ENCODE data around the gene BUB1B.
"Not testable (repeated sequence)": the region's sequence is repeated elsewhere in the genome, so short reads cannot be mapped to it uniquely, and the experiment has no call there.

BUB1B gene

GRCh38 chr15:40160689-40161688, at the start of gene BUB1B:
Gene BUB1B (plus strand): TSS chr15:40161069. CDS start chr15:40161221, 152 bp downstream.
- DNase-seq = peak; percentile 88

- no peak for DNase-seq
These were observed 49.0 kb upstream of the BUB1B start for GRCh38 chr15:40111888-40112287.

GRCh38 chr15:40112789-40113188, 48.1 kb upstream of the BUB1B start:
- DNase-seq = no peak

GRCh38 chr15:40114218-40114617, 46.7 kb upstream of the BUB1B start:
- no peak for DNase-seq

- not testable (repeated sequence) for DNase-seq
These were observed 45.8 kb upstream of the BUB1B start for GRCh38 chr15:40115106-40115505.

GRCh38 chr15:40115670-40116093, 45.2 kb upstream of the BUB1B start:
- peak; percentile 9 for DNase-seq

GRCh38 chr15:40118473-40118872, 42.4 kb upstream of the BUB1B start:
- no peak for DNase-seq

GRCh38 chr15:40121911-40122638, 38.8 kb upstream of the BUB1B start:
- DNase-seq = no peak

- not testable (repeated sequence) for DNase-seq
These were observed 37.9 kb upstream of the BUB1B start for GRCh38 chr15:40122989-40123388.

GRCh38 chr15:40123863-40124262, 37.0 kb upstream of the BUB1B start:
- DNase-seq = not testable (repeated sequence)

GRCh38 chr15:40124333-40124732, 36.5 kb upstream of the BUB1B start:
- not testable (repeated sequence) for DNase-seq

GRCh38 chr15:40124807-40125285, 36.0 kb upstream of the BUB1B start:
- not testable (repeated sequence) for DNase-seq

- no peak for DNase-seq
These were observed 34.9 kb upstream of the BUB1B start for GRCh38 chr15:40125950-40126349.

GRCh38 chr15:40128766-40129660, 31.9 kb upstream of the BUB1B start:
- no peak for DNase-seq

- no peak for DNase-seq
These were observed 30.8 kb upstream of the BUB1B start for GRCh38 chr15:40130118-40130517.

GRCh38 chr15:40130799-40131502, 29.9 kb upstream of the BUB1B start:
- DNase-seq = no peak

GRCh38 chr15:40133544-40133943, 27.3 kb upstream of the BUB1B start:
- no peak for DNase-seq

- DNase-seq = no peak
These were observed 26.0 kb upstream of the BUB1B start for GRCh38 chr15:40134885-40135284.

GRCh38 chr15:40135846-40136450, 24.9 kb upstream of the BUB1B start:
- DNase-seq = not testable (repeated sequence)

GRCh38 chr15:40136470-40137302, 24.2 kb upstream of the BUB1B start:
- DNase-seq = no peak

All from GDM1 (cell line).